ENCODE measurements around the gene MYO3B. TPM values are rescaled to one million over a fixed set of nuclear protein-coding genes. Genes with fewer than 3 reads are reported as not detected.

MYO3B gene
- total RNA-seq, 1 experiment from 2014 or later = 0.50 TPM

- peak; percentile 85 for ATAC-seq
- ChIA-PET POLR2A (interaction anchor here (0.6 to 0.7 kb wide), 2 partner anchors 70 to 453 kb away, joined by 3 read pairs; no protein-coding TSS in a partner anchor), CTCF (interaction anchor here (0.5 to 3.2 kb wide), 30 partner anchors 10 to 639 kb away, joined by 3 to 47 read pairs (median 4); partner anchors contain the start of gene GAD1)
- no peaks in the 10 kb centered on the region for H3K36me3 Mint-ChIP-seq
- H3K4me1 Mint-ChIP-seq = peaks cover 27% of the 10 kb centered on the region
- H3K27ac Mint-ChIP-seq = no peak overlapping the region
- H3K4me3 Mint-ChIP-seq = no peak overlapping the region
- H3K9me3 Mint-ChIP-seq = peaks cover 6% of the 10 kb centered on the region
- TF ChIP-seq, protein P1, sequence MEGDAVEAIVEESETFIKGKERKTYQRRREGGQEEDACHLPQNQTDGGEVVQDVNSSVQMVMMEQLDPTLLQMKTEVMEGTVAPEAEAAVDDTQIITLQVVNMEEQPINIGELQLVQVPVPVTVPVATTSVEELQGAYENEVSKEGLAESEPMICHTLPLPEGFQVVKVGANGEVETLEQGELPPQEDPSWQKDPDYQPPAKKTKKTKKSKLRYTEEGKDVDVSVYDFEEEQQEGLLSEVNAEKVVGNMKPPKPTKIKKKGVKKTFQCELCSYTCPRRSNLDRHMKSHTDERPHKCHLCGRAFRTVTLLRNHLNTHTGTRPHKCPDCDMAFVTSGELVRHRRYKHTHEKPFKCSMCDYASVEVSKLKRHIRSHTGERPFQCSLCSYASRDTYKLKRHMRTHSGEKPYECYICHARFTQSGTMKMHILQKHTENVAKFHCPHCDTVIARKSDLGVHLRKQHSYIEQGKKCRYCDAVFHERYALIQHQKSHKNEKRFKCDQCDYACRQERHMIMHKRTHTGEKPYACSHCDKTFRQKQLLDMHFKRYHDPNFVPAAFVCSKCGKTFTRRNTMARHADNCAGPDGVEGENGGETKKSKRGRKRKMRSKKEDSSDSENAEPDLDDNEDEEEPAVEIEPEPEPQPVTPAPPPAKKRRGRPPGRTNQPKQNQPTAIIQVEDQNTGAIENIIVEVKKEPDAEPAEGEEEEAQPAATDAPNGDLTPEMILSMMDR (IDR thresholded peaks at IDR 0.05) = peak; percentile 43
- no peak for TF ChIP-seq TP53 (CRISPR knock-in tag; IDR thresholded peaks at IDR 0.05)
- peak; percentile 36 for DNase-seq (ENCODE audit: low spot score)
- H3K27me3 Mint-ChIP-seq (ENCODE audit: low read depth) = peaks cover 7% of the 10 kb centered on the region
Observed at GRCh38 chr2:170235860-170236679, 58.1 kb downstream of the MYO3B start.

- no peak for ATAC-seq
- peaks cover 32% of the 10 kb centered on the region for H3K4me1 Mint-ChIP-seq
- H3K27ac Mint-ChIP-seq = no peak overlapping the region
- ChIA-PET CTCF (interaction anchor here (0.6 to 3.2 kb wide), 11 partner anchors 14 to 637 kb away, joined by 3 to 47 read pairs (median 4); partner anchors contain the start of gene GAD1), POLR2A (no interaction called here)
- peaks cover 6% of the 10 kb centered on the region for H3K9me3 Mint-ChIP-seq
- no peaks in the 10 kb centered on the region for H3K36me3 Mint-ChIP-seq
- peaks cover 7% of the 10 kb centered on the region for H3K27me3 Mint-ChIP-seq (ENCODE audit: low read depth)
- no peak for DNase-seq (ENCODE audit: low spot score)
- no peak overlapping the region for H3K4me3 Mint-ChIP-seq
- no peak for TF ChIP-seq ATF1 (CRISPR knock-in tag; IDR thresholded peaks at IDR 0.05)
Observed at GRCh38 chr2:170236680-170237047, 58.7 kb downstream of the MYO3B start.

DNA sequence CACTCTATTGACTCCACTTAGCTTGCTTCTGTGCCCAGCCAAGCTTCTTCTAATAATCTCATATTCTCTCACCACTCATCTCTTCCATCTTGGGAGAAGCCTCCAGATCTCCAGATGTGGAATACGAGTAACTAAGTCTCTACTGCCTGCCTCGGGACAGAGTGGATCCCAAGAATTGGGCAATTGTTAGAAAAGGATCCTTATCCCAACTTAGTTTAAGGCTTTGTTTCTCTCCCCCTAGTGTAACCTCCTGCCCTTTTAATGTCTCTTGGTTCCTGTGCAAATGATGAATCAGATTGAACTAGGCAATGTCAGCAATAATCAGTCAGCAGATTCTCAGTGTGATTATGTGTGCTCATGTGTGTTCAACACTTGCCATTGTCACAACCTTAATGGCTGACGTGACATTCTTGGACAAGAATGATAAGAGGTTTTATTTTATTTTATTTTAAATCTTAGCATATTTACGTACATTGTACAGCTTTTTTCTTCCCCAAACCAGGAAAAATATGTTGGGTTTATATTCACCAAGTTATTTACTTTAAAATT, 59.7 kb downstream of the MYO3B start:
- Mint-ChIP-seq H3K4me1 (peaks cover 36% of the 10 kb centered on the region), H3K4me3 (no peak overlapping the region), H3K36me3 (no peaks in the 10 kb centered on the region), H3K27ac (no peak overlapping the region), H3K9me3 (peaks cover 6% of the 10 kb centered on the region), H3K27me3 (ENCODE audit: low read depth) (peaks cover 7% of the 10 kb centered on the region)
- TF ChIP-seq FOXP1 (CRISPR knock-in tag; IDR thresholded peaks at IDR 0.05; ENCODE audit: borderline replicate concordance) (no peak), ZMAT4 (CRISPR knock-in tag; IDR thresholded peaks at IDR 0.05) (no peak), GABPB1 (CRISPR knock-in tag; IDR thresholded peaks at IDR 0.05) (no peak), HMGA2 (CRISPR knock-in tag; IDR thresholded peaks at IDR 0.05) (no peak), E2F1 (CRISPR knock-in tag; IDR thresholded peaks at IDR 0.05) (no peak), CBFB (CRISPR knock-in tag; IDR thresholded peaks at IDR 0.05; ENCODE audit: low read depth) (no peak), TCF7 (CRISPR knock-in tag; IDR thresholded peaks at IDR 0.05; ENCODE audit: low read depth) (no peak), NFE2L1 (CRISPR knock-in tag; IDR thresholded peaks at IDR 0.05) (no peak), ETV6 (CRISPR knock-in tag; IDR thresholded peaks at IDR 0.05) (no peak), PRRX2 (CRISPR knock-in tag; IDR thresholded peaks at IDR 0.05) (no peak), ZNF671 (CRISPR knock-in tag; IDR thresholded peaks at IDR 0.05) (no peak)
- TF ChIP-seq, protein P2, sequence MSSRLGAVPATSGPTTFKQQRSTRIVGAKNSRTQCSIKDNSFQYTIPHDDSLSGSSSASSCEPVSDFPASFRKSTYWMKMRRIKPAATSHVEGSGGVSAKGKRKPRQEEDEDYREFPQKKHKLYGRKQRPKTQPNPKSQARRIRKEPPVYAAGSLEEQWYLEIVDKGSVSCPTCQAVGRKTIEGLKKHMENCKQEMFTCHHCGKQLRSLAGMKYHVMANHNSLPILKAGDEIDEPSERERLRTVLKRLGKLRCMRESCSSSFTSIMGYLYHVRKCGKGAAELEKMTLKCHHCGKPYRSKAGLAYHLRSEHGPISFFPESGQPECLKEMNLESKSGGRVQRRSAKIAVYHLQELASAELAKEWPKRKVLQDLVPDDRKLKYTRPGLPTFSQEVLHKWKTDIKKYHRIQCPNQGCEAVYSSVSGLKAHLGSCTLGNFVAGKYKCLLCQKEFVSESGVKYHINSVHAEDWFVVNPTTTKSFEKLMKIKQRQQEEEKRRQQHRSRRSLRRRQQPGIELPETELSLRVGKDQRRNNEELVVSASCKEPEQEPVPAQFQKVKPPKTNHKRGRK (CRISPR knock-in tag; IDR thresholded peaks at IDR 0.05; ENCODE audit: borderline replicate concordance) = no peak
- ChIA-PET CTCF (interaction anchor here (1.3 kb wide), 1 partner anchor 39 kb away, joined by 3 read pairs; no protein-coding TSS in a partner anchor), POLR2A (no interaction called here)
- DNase-seq (ENCODE audit: low spot score) (no peak), ATAC-seq (no peak)

All from WTC11 (cell line).